ENCODE measurements around the gene TMEM183A.

TMEM183A gene

DNA sequence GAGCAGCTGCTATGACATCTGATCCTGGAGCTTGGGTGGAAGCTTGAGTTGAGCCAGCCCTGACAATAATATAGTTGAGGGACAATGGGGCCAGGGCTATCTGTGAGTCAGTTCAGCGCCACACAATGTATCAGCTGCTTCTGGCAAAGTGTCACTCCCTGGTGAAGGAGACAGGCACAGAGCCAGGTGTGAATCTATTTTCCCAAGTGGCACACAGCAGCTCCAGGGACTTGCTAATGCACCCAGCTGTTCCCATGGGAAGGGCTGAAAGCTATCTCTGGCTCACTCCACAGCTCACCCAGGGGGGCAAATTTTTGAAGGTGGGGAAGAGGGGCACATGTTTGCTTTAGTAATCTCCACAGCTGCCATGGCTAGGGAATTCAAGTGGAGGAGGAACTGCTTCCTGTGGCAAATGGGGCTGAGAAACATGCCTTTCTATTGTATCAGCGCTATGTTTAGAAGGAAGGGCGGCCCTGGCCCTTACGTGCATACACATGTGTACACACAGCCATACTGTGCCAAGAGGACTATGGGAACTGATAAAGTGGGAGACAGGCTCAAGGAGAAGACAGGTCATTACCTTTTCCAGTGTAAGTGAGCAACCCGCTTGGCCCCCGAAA lies 42.3 kb upstream of the TMEM183A start:
- in situ Hi-C loops (cut with HindIII; ENCODE audit: low sequenced_read_pairs): no loop called here
- peak; percentile 33 for DNase-seq (ENCODE audit: low read depth, low spot score)
- TF ChIP-seq, protein P1, sequence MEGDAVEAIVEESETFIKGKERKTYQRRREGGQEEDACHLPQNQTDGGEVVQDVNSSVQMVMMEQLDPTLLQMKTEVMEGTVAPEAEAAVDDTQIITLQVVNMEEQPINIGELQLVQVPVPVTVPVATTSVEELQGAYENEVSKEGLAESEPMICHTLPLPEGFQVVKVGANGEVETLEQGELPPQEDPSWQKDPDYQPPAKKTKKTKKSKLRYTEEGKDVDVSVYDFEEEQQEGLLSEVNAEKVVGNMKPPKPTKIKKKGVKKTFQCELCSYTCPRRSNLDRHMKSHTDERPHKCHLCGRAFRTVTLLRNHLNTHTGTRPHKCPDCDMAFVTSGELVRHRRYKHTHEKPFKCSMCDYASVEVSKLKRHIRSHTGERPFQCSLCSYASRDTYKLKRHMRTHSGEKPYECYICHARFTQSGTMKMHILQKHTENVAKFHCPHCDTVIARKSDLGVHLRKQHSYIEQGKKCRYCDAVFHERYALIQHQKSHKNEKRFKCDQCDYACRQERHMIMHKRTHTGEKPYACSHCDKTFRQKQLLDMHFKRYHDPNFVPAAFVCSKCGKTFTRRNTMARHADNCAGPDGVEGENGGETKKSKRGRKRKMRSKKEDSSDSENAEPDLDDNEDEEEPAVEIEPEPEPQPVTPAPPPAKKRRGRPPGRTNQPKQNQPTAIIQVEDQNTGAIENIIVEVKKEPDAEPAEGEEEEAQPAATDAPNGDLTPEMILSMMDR (IDR thresholded peaks at IDR 0.05; ENCODE audit: low read depth, low read length): no peak
- H3K4me3 ChIP-seq (ENCODE audit: low read depth, low read length): no peak overlapping the region

DNA sequence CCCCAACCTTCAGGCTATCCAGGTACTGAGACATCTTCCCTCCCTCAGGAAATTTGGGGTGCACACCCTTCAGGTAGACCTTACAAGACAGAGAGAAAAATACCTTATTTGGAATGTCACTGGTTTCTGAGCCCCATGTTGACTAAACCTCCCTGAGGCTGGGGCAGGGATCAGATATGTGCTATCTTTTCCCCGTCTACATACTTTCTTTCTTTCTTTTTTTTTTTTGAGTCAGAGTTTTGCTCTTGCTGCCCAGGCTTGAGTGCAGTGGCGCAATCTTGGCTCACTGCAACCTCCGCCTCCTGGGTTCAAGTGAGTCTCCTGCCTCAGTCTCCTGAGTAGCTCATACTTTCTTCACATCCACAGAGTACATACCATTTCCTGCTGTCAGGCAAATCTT lies 41.8 kb upstream of the TMEM183A start:
- no peak for DNase-seq (ENCODE audit: low read depth, low spot score)
- no peak overlapping the region for H3K4me3 ChIP-seq (ENCODE audit: low read depth, low read length)
- TF ChIP-seq, protein P1 (IDR thresholded peaks at IDR 0.05; ENCODE audit: low read depth, low read length): no peak
- in situ Hi-C loops (cut with HindIII; ENCODE audit: low sequenced_read_pairs): no loop called here

DNA sequence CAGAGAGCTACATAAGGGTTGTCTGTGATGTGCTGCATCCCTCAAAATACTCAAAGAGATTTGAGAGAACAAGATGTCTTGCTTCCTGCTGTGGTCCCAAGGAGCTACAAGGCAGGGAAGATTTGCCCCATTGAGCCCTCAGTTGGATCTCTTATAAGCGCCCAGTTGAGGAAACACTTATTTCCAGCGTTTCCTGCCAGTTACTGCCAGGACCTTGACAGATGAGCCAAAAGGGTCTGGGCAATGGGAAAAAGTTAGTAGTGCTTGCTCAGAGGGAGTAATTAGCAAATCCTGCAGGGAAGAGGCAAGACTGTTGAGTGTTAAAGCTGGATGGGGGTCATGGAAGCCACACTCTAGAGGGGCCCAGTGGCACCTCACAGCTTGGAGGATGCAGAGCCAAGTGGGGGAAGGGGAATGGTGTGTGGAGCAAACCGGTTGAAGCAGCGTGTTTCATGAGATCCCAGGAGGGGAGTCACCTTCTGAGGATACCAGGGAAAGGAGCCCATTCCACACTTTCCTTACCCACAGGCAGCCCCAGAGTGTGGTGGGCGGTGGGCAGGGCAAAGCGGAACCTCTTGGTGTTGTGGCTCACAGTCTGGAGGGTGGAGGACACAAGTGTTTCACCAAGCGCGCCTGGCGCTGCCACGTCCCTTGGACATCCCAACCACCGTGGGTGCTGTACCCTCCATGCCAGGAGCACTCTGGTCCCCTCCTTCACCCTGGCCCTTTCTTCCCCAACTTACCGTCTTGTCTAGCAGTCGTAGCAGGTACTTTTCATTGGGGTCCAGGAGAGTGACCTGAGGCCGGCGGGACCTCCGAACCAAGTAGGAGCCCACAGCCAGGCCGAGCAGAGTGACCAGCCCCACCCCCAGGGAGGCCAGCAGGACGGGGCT lies 40.9 kb upstream of the TMEM183A start:
- DNase-seq (ENCODE audit: low read depth, low spot score): peak; percentile 1
- peak overlapping the region; percentile 96 for H3K4me3 ChIP-seq (ENCODE audit: low read depth, low read length)
- in situ Hi-C loops (cut with HindIII; ENCODE audit: low sequenced_read_pairs): no loop called here
- TF ChIP-seq, protein P1 (IDR thresholded peaks at IDR 0.05; ENCODE audit: low read depth, low read length): no peak

DNA sequence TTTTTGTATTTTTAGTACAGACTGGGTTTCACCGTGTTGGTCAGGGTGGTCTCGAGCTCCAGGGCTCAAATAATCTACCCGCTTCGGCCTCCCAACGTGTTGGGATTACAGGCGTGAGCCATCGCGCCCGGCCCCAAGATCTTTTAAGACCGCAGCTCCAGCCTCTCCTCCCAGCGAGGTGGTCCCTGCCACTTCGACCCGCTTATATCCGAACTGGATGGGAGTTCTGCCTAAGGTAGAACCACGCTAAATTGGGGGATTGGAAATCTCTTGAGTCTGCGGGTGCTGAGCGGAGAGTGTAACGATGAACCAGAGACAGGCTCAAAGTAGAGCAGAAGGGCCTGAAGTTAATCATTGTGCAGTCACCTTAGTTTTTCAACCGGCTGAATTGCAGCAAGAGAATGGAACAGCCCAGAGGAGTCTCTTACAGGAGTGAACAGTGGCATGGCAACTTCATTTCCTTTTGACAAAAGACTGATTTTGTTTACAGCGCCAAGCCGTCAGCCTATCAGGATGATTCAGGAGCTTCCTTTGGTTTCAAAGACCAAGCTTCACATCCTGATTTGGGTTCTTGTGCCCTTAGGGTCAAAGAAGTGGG lies 39.4 kb upstream of the TMEM183A start:
- peak overlapping the region; percentile 60 for H3K4me3 ChIP-seq (ENCODE audit: low read depth, low read length)
- peak; percentile 10 for DNase-seq (ENCODE audit: low read depth, low spot score)
- in situ Hi-C loops (cut with HindIII; ENCODE audit: low sequenced_read_pairs): no loop called here
- TF ChIP-seq, protein P1 (IDR thresholded peaks at IDR 0.05; ENCODE audit: low read depth, low read length): no peak

DNA sequence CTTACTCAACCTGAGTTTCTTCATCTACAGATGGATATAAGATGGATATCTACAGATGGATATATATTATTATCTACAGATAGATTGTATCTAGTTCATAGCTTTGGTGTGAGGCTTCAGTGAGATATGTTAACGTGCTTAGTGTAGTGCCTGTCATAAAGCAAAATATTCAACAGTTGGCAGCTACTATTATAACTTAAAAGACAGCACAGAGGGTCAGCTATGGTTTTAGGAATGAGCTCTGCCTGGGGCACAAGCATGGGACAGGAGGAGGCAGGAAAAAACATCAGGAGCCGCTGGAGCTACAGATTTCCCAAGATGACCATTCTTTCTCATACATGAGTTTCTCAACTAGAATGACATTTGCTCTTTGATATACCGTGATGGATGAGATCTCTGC lies 38.8 kb upstream of the TMEM183A start:
- H3K4me3 ChIP-seq (ENCODE audit: low read depth, low read length): no peak overlapping the region
- TF ChIP-seq, protein P1 (IDR thresholded peaks at IDR 0.05; ENCODE audit: low read depth, low read length): no peak
- in situ Hi-C loops (cut with HindIII; ENCODE audit: low sequenced_read_pairs): no loop called here
- no peak for DNase-seq (ENCODE audit: low read depth, low spot score)

DNA sequence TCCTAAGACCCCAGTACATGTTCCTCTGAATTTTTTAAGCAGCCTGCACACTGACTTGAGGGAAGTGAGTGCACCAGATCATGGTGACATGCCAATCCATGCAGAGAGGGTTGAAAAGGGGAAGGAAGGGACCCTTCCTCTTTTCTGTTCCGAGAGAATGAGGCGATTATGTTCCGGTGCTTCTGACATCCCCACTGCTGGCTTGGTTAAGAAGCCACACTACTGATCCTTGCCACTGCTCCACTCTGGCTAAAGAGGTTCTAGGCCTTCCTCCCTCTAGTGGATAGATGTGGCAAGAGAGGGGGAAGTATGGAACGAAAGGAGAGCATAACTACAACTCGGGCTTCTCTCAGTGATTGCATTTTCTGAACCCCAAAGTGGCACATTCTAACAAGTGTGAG lies 38.3 kb upstream of the TMEM183A start:
- in situ Hi-C loops (cut with HindIII; ENCODE audit: low sequenced_read_pairs): no loop called here
- DNase-seq (ENCODE audit: low read depth, low spot score): peak; percentile 53
- TF ChIP-seq, protein P1 (IDR thresholded peaks at IDR 0.05; ENCODE audit: low read depth, low read length): peak; percentile 82
- no peak overlapping the region for H3K4me3 ChIP-seq (ENCODE audit: low read depth, low read length)
